Nephron (organoid): ENCODE measurements around the gene FGF19.

Source experiments
- H3K27ac Mint-ChIP-seq, 3 experiments: 2 replicates each; pipeline ENCODE4 v1.8.0; 2020; ENCODE audit warnings: mixed read lengths in 3 of 3, mild to moderate bottlenecking in 2 of 3, moderate library complexity in 1 of 3
- H3K27me3 Mint-ChIP-seq: 2 replicates; pipeline ENCODE4 v1.8.0; 2021; ENCODE audit warnings: low read depth, mild to moderate bottlenecking, moderate library complexity, mixed read lengths
- H3K36me3 Mint-ChIP-seq: 2 replicates; pipeline ENCODE4 v1.8.0; 2020; ENCODE audit warnings: low read depth, mixed read lengths
- H3K4me1 Mint-ChIP-seq: 2 replicates; pipeline ENCODE4 v1.8.0; 2020; ENCODE audit warnings: mixed read lengths
- H3K4me3 Mint-ChIP-seq, 3 experiments: 2 replicates each; pipeline ENCODE4 v1.8.0; 2020; ENCODE audit warnings: mild to moderate bottlenecking in 3 of 3, mixed read lengths in 3 of 3, moderate library complexity in 2 of 3
- H3K9me3 Mint-ChIP-seq: 2 replicates; pipeline ENCODE4 v1.8.0; 2020; ENCODE audit warnings: mixed read lengths
- CTCF ChIP-seq, 3 experiments: fragments of 200-600 bp; sonication (generic); IDR thresholded peaks; one replicate each; pipeline ENCODE4 v1.5.0; 2021; ENCODE audit warnings: antibody characterized with exemption in 3 of 3; ENCODE audit not compliant: unreplicated experiment in 3 of 3

FGF19 gene

GRCh38 chr11:69669486-69669885, 34.3 kb downstream of the FGF19 start:
- Mint-ChIP-seq H3K27ac (no peak overlapping the region), H3K9me3 (no peaks in the 10 kb centered on the region), H3K36me3 (peaks cover 23% of the 10 kb centered on the region), H3K4me3 (no peak overlapping the region), H3K27me3 (no peaks in the 10 kb centered on the region), H3K4me1 (peaks cover 17% of the 10 kb centered on the region)
- no peak for TF ChIP-seq CTCF (IDR thresholded peaks at IDR 0.05; ENCODE audit: unreplicated experiment in 3 of 3)

GRCh38 chr11:69667619-69668604, 35.9 kb downstream of the FGF19 start:
- peaks cover 7% of the 10 kb centered on the region for H3K4me1 Mint-ChIP-seq
- no peak overlapping the region for H3K27ac Mint-ChIP-seq
- no peaks in the 10 kb centered on the region for H3K9me3 Mint-ChIP-seq
- no peak overlapping the region for H3K4me3 Mint-ChIP-seq
- H3K36me3 Mint-ChIP-seq: peaks cover 25% of the 10 kb centered on the region
- TF ChIP-seq CTCF (IDR thresholded peaks at IDR 0.05; ENCODE audit: unreplicated experiment in 3 of 3): no peak
- no peaks in the 10 kb centered on the region for H3K27me3 Mint-ChIP-seq

- H3K27me3 Mint-ChIP-seq: no peaks in the 10 kb centered on the region
- no peak overlapping the region for H3K27ac Mint-ChIP-seq
- no peak overlapping the region for H3K4me3 Mint-ChIP-seq
- no peaks in the 10 kb centered on the region for H3K9me3 Mint-ChIP-seq
- TF ChIP-seq CTCF (IDR thresholded peaks at IDR 0.05; ENCODE audit: unreplicated experiment in 3 of 3): no peak
- peaks cover 10% of the 10 kb centered on the region for H3K4me1 Mint-ChIP-seq
- H3K36me3 Mint-ChIP-seq: peaks cover 25% of the 10 kb centered on the region
Measured at GRCh38 chr11:69666752-69667536, 36.9 kb downstream of the FGF19 start.

GRCh38 chr11:69666261-69666660, 37.6 kb downstream of the FGF19 start:
- peaks cover 25% of the 10 kb centered on the region for H3K36me3 Mint-ChIP-seq
- no peak overlapping the region for H3K4me3 Mint-ChIP-seq

GRCh38 chr11:69665669-69666068, 38.2 kb downstream of the FGF19 start:
- H3K27me3 Mint-ChIP-seq: no peaks in the 10 kb centered on the region
- H3K4me3 Mint-ChIP-seq: no peak overlapping the region
- no peak overlapping the region for H3K27ac Mint-ChIP-seq
- no peak for TF ChIP-seq CTCF (IDR thresholded peaks at IDR 0.05; ENCODE audit: unreplicated experiment in 3 of 3)
- peaks cover 25% of the 10 kb centered on the region for H3K36me3 Mint-ChIP-seq
- no peaks in the 10 kb centered on the region for H3K9me3 Mint-ChIP-seq
- H3K4me1 Mint-ChIP-seq: peaks cover 14% of the 10 kb centered on the region

More at GRCh38 chr11:69666261-69666660, 37.6 kb downstream of the FGF19 start:
- no peak for TF ChIP-seq CTCF (IDR thresholded peaks at IDR 0.05; ENCODE audit: unreplicated experiment in 3 of 3)
- H3K27ac Mint-ChIP-seq: no peak overlapping the region
- H3K27me3 Mint-ChIP-seq: no peaks in the 10 kb centered on the region
- no peaks in the 10 kb centered on the region for H3K9me3 Mint-ChIP-seq
- H3K4me1 Mint-ChIP-seq: peaks cover 13% of the 10 kb centered on the region
